ENCODE measurements around the gene LMX1A. TPM values are rescaled to one million over a fixed set of nuclear protein-coding genes. Genes with fewer than 3 reads are reported as not detected.

Gene LMX1A
- total RNA-seq, 1 donor from 2014 or later: 1.6 TPM

- no peak overlapping the region for H3K9ac ChIP-seq (ENCODE audit: low read depth in 1 of 3, low read length in 3 of 3)
- no peaks in the 10 kb centered on the region for H3K36me3 ChIP-seq (ENCODE audit: control insufficient read depth in 3 of 3, insufficient read depth in 3 of 3, low read length in 3 of 3)
- no peaks in the 10 kb centered on the region for H3K9me3 ChIP-seq (ENCODE audit: control insufficient read depth in 3 of 3, low read length in 3 of 3)
- no peak overlapping the region for H3K4me3 ChIP-seq (ENCODE audit: low read length in 3 of 3)
- H3K27me3 ChIP-seq (ENCODE audit: control insufficient read depth in 3 of 3, insufficient read depth in 3 of 3, low read length in 3 of 3): peaks cover 8 to 14% (median 12%) of the 10 kb centered on the region in 3 donors
- H3K4me1 ChIP-seq (ENCODE audit: control insufficient read depth in 3 of 3, insufficient read depth in 3 of 3, low read length in 3 of 3): no peaks in the 10 kb centered on the region
- no peak overlapping the region for H3K27ac ChIP-seq (ENCODE audit: low read depth, low read length)
Measured at GRCh38 chr1:165287329-165287728, 69.2 kb downstream of the LMX1A start.

DNA sequence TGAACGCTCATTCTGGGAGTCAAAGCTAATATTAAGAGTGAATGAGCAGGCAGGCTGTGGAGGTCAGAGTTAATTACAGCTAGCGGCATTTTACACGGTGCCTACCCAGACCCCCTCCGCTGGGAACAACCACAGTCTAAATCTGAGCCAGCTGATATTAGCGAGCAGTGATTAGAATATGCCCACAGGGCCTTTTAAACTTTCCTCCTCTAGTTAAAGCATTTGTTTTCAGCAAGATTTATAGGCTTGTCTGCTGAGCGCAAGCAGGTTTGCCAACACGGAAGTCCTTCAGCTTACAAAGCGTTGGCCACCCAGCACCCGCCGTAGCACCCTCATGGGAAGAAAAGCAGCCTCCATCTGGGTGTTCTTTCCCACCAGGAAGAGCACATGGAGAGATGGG lies 72.1 kb downstream of the LMX1A start:
- no peaks in the 10 kb centered on the region for H3K4me1 ChIP-seq (ENCODE audit: control insufficient read depth in 3 of 3, insufficient read depth in 3 of 3, low read length in 3 of 3)
- peaks cover 8 to 18% (median 16%) of the 10 kb centered on the region in 3 donors for H3K27me3 ChIP-seq (ENCODE audit: control insufficient read depth in 3 of 3, insufficient read depth in 3 of 3, low read length in 3 of 3)
- no peak overlapping the region for H3K27ac ChIP-seq (ENCODE audit: low read depth, low read length)
- H3K9me3 ChIP-seq (ENCODE audit: control insufficient read depth in 3 of 3, low read length in 3 of 3): no peaks in the 10 kb centered on the region
- no peak overlapping the region for H3K4me3 ChIP-seq (ENCODE audit: low read length in 3 of 3)
- no peak overlapping the region for H3K9ac ChIP-seq (ENCODE audit: low read depth in 1 of 3, low read length in 3 of 3)
- no peaks in the 10 kb centered on the region for H3K36me3 ChIP-seq (ENCODE audit: control insufficient read depth in 3 of 3, insufficient read depth in 3 of 3, low read length in 3 of 3)

DNA sequence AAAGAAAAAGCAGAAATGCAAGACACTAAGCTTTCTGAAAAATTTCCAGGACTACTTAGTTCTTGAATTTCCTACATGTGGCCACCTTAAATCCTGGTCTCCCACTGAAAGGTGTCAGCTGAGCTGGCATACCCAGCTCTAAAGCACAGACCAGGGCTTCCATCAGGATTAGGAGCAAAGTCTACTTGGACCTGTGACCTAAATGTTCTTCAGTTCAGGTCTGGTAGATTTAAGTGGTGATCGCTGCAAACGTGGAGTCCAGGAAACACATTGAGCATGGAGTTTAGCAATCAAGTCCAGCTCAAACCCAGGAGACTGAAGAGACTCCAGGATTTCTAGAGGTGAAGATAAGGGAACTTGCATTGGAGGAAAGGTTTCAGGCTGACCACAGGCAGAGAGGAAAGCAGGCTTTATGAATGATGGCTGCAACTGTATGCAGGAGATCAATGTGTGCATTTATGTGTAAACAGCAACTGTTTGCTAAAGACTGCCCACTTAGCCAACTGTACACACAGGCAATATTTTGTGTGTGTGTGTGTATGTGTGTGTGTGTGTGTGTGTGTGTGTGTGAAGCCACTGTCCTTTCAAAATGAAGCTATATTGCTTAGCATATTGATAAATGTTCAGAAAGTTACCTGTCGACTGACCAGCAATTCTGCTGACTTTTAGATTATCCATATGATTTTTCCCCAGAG lies 75.2 kb downstream of the LMX1A start:
- Histone ChIP-seq H3K27me3 (ENCODE audit: control insufficient read depth in 3 of 3, insufficient read depth in 3 of 3, low read length in 3 of 3) (peaks cover 0 to 16% (median 15%) of the 10 kb centered on the region in 3 donors), H3K4me1 (ENCODE audit: control insufficient read depth in 3 of 3, insufficient read depth in 3 of 3, low read length in 3 of 3) (peaks cover 0 to 3% (median 0%) of the 10 kb centered on the region in 3 donors), H3K9ac (ENCODE audit: low read depth in 1 of 3, low read length in 3 of 3) (no peak overlapping the region), H3K27ac (ENCODE audit: low read depth, low read length) (no peak overlapping the region), H3K4me3 (ENCODE audit: low read length in 3 of 3) (no peak overlapping the region), H3K9me3 (ENCODE audit: control insufficient read depth in 3 of 3, low read length in 3 of 3) (no peaks in the 10 kb centered on the region), H3K36me3 (ENCODE audit: control insufficient read depth in 3 of 3, insufficient read depth in 3 of 3, low read length in 3 of 3) (no peaks in the 10 kb centered on the region)

GRCh38 chr1:165279882-165280281 lies 76.6 kb downstream of the LMX1A start:
- Histone ChIP-seq H3K27me3 (ENCODE audit: control insufficient read depth in 3 of 3, insufficient read depth in 3 of 3, low read length in 3 of 3) (peaks cover 0 to 12% (median 7%) of the 10 kb centered on the region in 3 donors), H3K4me1 (ENCODE audit: control insufficient read depth in 3 of 3, insufficient read depth in 3 of 3, low read length in 3 of 3) (peaks cover 0 to 3% (median 0%) of the 10 kb centered on the region in 3 donors), H3K9ac (ENCODE audit: low read depth in 1 of 3, low read length in 3 of 3) (no peak overlapping the region), H3K9me3 (ENCODE audit: control insufficient read depth in 3 of 3, low read length in 3 of 3) (no peaks in the 10 kb centered on the region), H3K27ac (ENCODE audit: low read depth, low read length) (no peak overlapping the region), H3K36me3 (ENCODE audit: control insufficient read depth in 3 of 3, insufficient read depth in 3 of 3, low read length in 3 of 3) (no peaks in the 10 kb centered on the region), H3K4me3 (ENCODE audit: low read length in 3 of 3) (no peak overlapping the region)

DNA sequence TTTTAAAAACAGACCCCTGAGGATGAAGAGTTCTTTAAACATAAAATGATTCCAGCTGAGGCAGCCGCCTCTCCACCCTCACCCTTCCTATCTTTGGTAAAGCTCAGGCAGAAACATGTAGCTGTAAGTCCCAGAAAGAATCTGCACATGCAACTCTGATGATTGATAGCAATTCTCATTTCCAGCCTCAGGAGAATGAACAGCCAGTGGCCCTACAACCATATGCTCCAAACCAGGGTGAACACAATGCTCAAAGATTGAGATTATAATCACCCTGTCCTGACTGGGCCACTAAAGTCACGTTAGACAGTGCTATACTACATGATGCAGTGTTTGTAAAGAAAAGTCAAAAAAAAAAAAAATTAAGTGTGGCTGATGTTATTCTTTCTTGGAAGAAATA lies 80.2 kb downstream of the LMX1A start:
- H3K4me3 ChIP-seq (ENCODE audit: low read length in 3 of 3): no peak overlapping the region
- no peak overlapping the region for H3K27ac ChIP-seq (ENCODE audit: low read depth, low read length)
- no peaks in the 10 kb centered on the region for H3K36me3 ChIP-seq (ENCODE audit: control insufficient read depth in 3 of 3, insufficient read depth in 3 of 3, low read length in 3 of 3)
- peaks cover 0 to 6% (median 2%) of the 10 kb centered on the region in 3 donors for H3K27me3 ChIP-seq (ENCODE audit: control insufficient read depth in 3 of 3, insufficient read depth in 3 of 3, low read length in 3 of 3)
- no peaks in the 10 kb centered on the region for H3K9me3 ChIP-seq (ENCODE audit: control insufficient read depth in 3 of 3, low read length in 3 of 3)
- peaks cover 0 to 3% (median 0%) of the 10 kb centered on the region in 3 donors for H3K4me1 ChIP-seq (ENCODE audit: control insufficient read depth in 3 of 3, insufficient read depth in 3 of 3, low read length in 3 of 3)
- no peak overlapping the region for H3K9ac ChIP-seq (ENCODE audit: low read depth in 1 of 3, low read length in 3 of 3)

DNA sequence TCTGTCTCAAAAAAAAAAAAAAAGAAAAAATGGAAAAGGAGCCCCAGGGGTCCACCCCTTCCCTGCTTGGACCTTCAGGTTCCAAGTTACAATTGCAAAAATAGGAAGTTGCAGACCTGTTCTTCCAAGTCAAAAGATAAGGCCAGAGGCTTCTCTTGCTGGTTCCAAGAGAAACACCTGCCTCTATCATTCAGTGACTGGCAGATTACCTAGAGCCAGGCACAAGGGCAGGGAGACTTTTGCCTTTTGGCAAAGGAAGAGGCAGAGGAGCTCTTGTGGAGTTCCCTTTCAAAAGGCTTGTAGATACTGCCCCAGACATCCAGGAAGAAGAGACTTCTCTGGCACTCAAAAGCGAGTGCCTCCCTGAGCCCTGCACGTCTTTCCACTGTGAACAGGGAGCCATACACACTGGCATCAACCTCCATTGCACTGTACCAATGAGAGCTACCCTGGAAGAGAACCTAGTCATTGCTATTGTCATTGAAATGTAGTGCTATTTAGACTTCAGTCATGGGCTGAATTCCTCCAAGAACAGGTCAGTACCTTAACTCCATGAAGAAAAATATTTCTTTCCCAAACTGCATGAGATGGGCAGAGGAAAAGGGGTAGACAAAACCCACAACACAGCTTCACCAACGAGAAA lies 91.2 kb downstream of the LMX1A start:
- H3K27ac ChIP-seq (ENCODE audit: low read depth, low read length): peak overlapping the region; percentile 15
- H3K9ac ChIP-seq (ENCODE audit: low read depth in 1 of 3, low read length in 3 of 3): no peak overlapping the region
- H3K4me1 ChIP-seq (ENCODE audit: control insufficient read depth in 3 of 3, insufficient read depth in 3 of 3, low read length in 3 of 3): peaks cover 4 to 12% (median 5%) of the 10 kb centered on the region in 3 donors
- H3K4me3 ChIP-seq (ENCODE audit: low read length in 3 of 3): no peak overlapping the region
- no peaks in the 10 kb centered on the region for H3K9me3 ChIP-seq (ENCODE audit: control insufficient read depth in 3 of 3, low read length in 3 of 3)
- no peaks in the 10 kb centered on the region for H3K36me3 ChIP-seq (ENCODE audit: control insufficient read depth in 3 of 3, insufficient read depth in 3 of 3, low read length in 3 of 3)
- H3K27me3 ChIP-seq (ENCODE audit: control insufficient read depth in 3 of 3, insufficient read depth in 3 of 3, low read length in 3 of 3): no peaks in the 10 kb centered on the region

GRCh38 chr1:165259706-165260428 lies 96.6 kb downstream of the LMX1A start:
- Histone ChIP-seq H3K4me1 (ENCODE audit: control insufficient read depth in 3 of 3, insufficient read depth in 3 of 3, low read length in 3 of 3) (peaks cover 7 to 18% (median 8%) of the 10 kb centered on the region in 3 donors), H3K36me3 (ENCODE audit: control insufficient read depth in 3 of 3, insufficient read depth in 3 of 3, low read length in 3 of 3) (no peaks in the 10 kb centered on the region), H3K9me3 (ENCODE audit: control insufficient read depth in 3 of 3, low read length in 3 of 3) (no peaks in the 10 kb centered on the region), H3K27me3 (ENCODE audit: control insufficient read depth in 3 of 3, insufficient read depth in 3 of 3, low read length in 3 of 3) (peaks cover 0 to 3% (median 0%) of the 10 kb centered on the region in 3 donors), H3K9ac (ENCODE audit: low read depth in 1 of 3, low read length in 3 of 3) (no peak overlapping the region), H3K27ac (ENCODE audit: low read depth, low read length) (no peak overlapping the region), H3K4me3 (ENCODE audit: low read length in 3 of 3) (no peak overlapping the region)

- H3K4me3 ChIP-seq (ENCODE audit: low read length in 3 of 3): no peak overlapping the region
- H3K4me1 ChIP-seq (ENCODE audit: control insufficient read depth in 3 of 3, insufficient read depth in 3 of 3, low read length in 3 of 3): peaks cover 7 to 15% (median 8%) of the 10 kb centered on the region in 3 donors
- H3K27ac ChIP-seq (ENCODE audit: low read depth, low read length): no peak overlapping the region
- H3K27me3 ChIP-seq (ENCODE audit: control insufficient read depth in 3 of 3, insufficient read depth in 3 of 3, low read length in 3 of 3): peaks cover 0 to 3% (median 0%) of the 10 kb centered on the region in 3 donors
- no peaks in the 10 kb centered on the region for H3K36me3 ChIP-seq (ENCODE audit: control insufficient read depth in 3 of 3, insufficient read depth in 3 of 3, low read length in 3 of 3)
- H3K9ac ChIP-seq (ENCODE audit: low read depth in 1 of 3, low read length in 3 of 3): no peak overlapping the region
- no peaks in the 10 kb centered on the region for H3K9me3 ChIP-seq (ENCODE audit: control insufficient read depth in 3 of 3, low read length in 3 of 3)
Measured at GRCh38 chr1:165259236-165259635, 97.3 kb downstream of the LMX1A start.

DNA sequence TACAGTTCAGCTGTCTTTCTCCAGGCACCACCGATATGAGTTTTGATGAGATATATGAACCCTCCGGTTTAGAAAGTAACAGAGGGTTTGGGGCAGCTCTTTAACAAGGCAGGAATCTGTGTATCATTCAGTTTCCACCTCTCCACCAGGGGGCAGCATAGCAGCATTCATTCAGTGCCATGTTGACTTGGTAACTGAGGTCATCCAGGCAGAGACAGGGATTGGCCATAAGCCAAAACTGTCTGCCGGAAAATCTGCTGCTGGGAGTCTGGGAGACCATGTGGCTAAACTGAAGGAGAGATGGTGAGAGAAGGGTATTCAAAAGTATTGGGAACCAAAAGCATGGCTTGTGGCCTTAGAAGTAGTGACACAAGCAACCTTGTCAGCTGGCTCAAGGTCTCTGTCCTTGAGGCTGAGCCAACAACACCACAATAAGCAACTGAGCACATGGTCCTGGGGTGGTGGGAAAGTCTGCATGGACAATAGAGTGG lies 98.5 kb downstream of the LMX1A start:
- Histone ChIP-seq H3K4me3 (ENCODE audit: low read length in 3 of 3) (no peak overlapping the region), H3K36me3 (ENCODE audit: control insufficient read depth in 3 of 3, insufficient read depth in 3 of 3, low read length in 3 of 3) (no peaks in the 10 kb centered on the region), H3K27ac (ENCODE audit: low read depth, low read length) (no peak overlapping the region), H3K27me3 (ENCODE audit: control insufficient read depth in 3 of 3, insufficient read depth in 3 of 3, low read length in 3 of 3) (peaks cover 0 to 3% (median 0%) of the 10 kb centered on the region in 3 donors), H3K4me1 (ENCODE audit: control insufficient read depth in 3 of 3, insufficient read depth in 3 of 3, low read length in 3 of 3) (peaks cover 7 to 13% (median 8%) of the 10 kb centered on the region in 3 donors), H3K9me3 (ENCODE audit: control insufficient read depth in 3 of 3, low read length in 3 of 3) (no peaks in the 10 kb centered on the region), H3K9ac (ENCODE audit: low read depth in 1 of 3, low read length in 3 of 3) (no peak overlapping the region)

All from skeletal muscle tissue (tissue), 4 donors.